Effector memory CD8-positive, alpha-beta T cell (primary cell): ENCODE data around the gene DUS1L.
A peak's percentile ranks its signal among the peaks of the same experiment; 100 is the strongest.

ENCODE experiments used
- ATAC-seq: fragments of 150-1000 bp; cut with Tn5 transposase; replicated peaks from 2 replicates; pipeline ENCODE4 v1.10.0; 2021; ENCODE audit warnings: mild to moderate bottlenecking, moderate library complexity
- DNase-seq, 3 experiments: peaks; one replicate each; pipeline ENCODE4 v3.0.0; 2021
- H3K27ac Mint-ChIP-seq, 2 donors: one replicate each; pipeline ENCODE4 v1.8.0; 2022; ENCODE audit warnings: mild to moderate bottlenecking in 2 of 2, mixed read lengths in 2 of 2, moderate library complexity in 2 of 2
- H3K27me3 Mint-ChIP-seq, 2 donors: one replicate each; pipeline ENCODE4 v1.8.0; 2022; ENCODE audit warnings: mixed read lengths in 2 of 2
- H3K36me3 Mint-ChIP-seq: one replicate; pipeline ENCODE4 v1.8.0; 2022; ENCODE audit warnings: mild to moderate bottlenecking, moderate library complexity, mixed read lengths; ENCODE audit not compliant: insufficient read depth
- H3K4me1 Mint-ChIP-seq, 2 donors: one replicate each; pipeline ENCODE4 v1.8.0; 2022; ENCODE audit warnings: low read depth in 2 of 2, mixed read lengths in 2 of 2
- H3K4me3 Mint-ChIP-seq, 2 donors: one replicate each; pipeline ENCODE4 v1.8.0; 2022; ENCODE audit warnings: mild to moderate bottlenecking in 2 of 2, mixed read lengths in 2 of 2, moderate library complexity in 2 of 2
- H3K9me3 Mint-ChIP-seq, 2 donors: one replicate each; pipeline ENCODE4 v1.8.0; 2022; ENCODE audit warnings: mixed read lengths in 2 of 2

Gene DUS1L

GRCh38 chr17:82097184-82097918 lies 31.7 kb upstream of the DUS1L start:
- Mint-ChIP-seq H3K4me3 (peak overlapping the region; percentile 61 to 63), H3K36me3 (peaks cover 28% of the 10 kb centered on the region), H3K27ac (no peak overlapping the region), H3K4me1 (peaks cover 0 to 11% of the 10 kb centered on the region in 2 donors), H3K27me3 (no peaks in the 10 kb centered on the region), H3K9me3 (no peaks in the 10 kb centered on the region)
- DNase-seq: peak in 1 of 3 experiments; percentile 24
- no peak for ATAC-seq

DNA sequence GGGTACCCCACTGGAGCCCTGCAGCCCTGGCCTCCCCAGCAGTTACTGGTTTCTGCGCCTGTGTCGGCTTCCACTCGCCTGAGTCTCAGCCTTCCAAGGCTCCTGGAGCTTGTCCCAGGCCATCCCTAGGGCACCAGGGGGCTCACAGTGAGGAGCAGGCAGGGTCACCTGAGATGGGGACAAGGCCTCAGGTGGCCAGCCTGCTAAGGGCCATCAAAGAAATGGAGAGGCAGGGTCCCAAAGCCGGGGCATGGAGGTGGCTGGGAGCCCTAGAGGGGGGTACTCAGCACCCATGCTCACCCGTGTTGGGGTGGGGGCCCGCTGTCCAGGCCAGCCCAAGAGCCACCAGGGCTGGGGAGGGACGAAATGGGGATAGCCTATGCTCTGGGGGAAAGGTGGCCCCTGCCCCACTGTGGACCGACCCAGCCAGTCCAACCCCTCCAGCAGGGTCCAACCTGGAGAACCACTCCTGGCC lies 31.1 kb upstream of the DUS1L start:
- Mint-ChIP-seq H3K27me3 (no peaks in the 10 kb centered on the region), H3K4me1 (peaks cover 0 to 11% of the 10 kb centered on the region in 2 donors), H3K36me3 (peaks cover 33% of the 10 kb centered on the region), H3K27ac (no peak overlapping the region), H3K9me3 (no peaks in the 10 kb centered on the region), H3K4me3 (peak overlapping the region; percentile 48 to 51)
- ATAC-seq: no peak
- DNase-seq: no peak

DNA sequence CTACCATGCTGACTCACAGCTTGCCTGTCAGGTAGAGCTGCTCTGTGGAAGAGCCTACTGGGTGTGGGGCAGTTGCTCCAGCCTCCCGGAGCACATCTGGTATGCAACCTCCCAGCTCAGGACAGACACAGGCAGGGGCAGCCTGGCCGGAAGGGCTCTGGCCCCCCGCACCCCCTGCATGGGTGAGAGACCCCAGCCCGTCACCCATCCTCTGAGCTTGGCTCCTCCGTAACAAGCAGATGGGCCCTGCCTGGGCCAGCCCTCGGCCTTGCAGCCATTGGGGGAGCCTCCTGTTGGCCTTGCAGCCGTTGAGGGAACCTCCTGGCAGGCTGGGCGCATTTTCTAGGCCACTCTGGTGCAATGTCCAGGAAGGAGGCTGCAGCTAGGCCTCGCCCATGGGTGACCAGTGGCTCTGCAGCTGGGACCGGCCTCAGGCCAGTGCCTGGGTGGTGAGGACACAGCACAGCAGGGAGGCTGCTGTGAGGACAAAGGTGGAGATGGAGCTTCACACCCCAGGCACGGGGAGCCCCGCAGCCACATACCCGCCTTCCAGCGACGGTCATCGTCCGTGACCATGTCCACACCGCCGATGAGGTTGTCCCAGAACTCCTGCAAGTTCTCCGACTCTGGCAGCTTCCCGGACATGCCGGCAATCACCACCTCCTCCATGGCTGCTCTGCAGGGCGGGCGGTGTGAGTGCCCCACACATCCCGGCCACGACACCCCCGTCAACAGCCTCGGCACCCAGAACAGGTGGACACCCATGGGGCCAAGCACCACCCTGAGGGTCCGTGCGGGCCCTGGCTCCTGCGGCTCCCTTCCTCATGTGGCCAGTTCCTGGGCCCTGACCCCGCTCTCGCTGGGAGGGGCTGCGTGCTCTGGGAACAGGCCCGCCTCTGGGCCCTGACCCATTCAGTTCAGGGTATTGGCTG lies 30.4 kb upstream of the DUS1L start:
- Mint-ChIP-seq H3K4me1 (peaks cover 0 to 11% of the 10 kb centered on the region in 2 donors), H3K9me3 (no peaks in the 10 kb centered on the region), H3K27ac (no peak overlapping the region), H3K36me3 (peaks cover 35% of the 10 kb centered on the region), H3K27me3 (no peaks in the 10 kb centered on the region), H3K4me3 (peak overlapping the region; percentile 48 to 56)
- ATAC-seq (no peak), DNase-seq (no peak)

- no peaks in the 10 kb centered on the region for H3K27me3 Mint-ChIP-seq
- H3K4me1 Mint-ChIP-seq: peaks cover 0 to 11% of the 10 kb centered on the region in 2 donors
- H3K4me3 Mint-ChIP-seq: peak overlapping the region in 1 of 2 donors; percentile 56
- H3K9me3 Mint-ChIP-seq: no peaks in the 10 kb centered on the region
- H3K27ac Mint-ChIP-seq: no peak overlapping the region
- no peak for ATAC-seq
- H3K36me3 Mint-ChIP-seq: peaks cover 39% of the 10 kb centered on the region
- no peak for DNase-seq
Observed at GRCh38 chr17:82094931-82095776, 29.6 kb upstream of the DUS1L start.

GRCh38 chr17:82092995-82093751 lies 27.6 kb upstream of the DUS1L start:
- H3K27me3 Mint-ChIP-seq: no peaks in the 10 kb centered on the region
- peaks cover 0 to 4% of the 10 kb centered on the region in 2 donors for H3K4me1 Mint-ChIP-seq
- no peaks in the 10 kb centered on the region for H3K9me3 Mint-ChIP-seq
- DNase-seq (no peak), ATAC-seq (no peak)
- H3K27ac Mint-ChIP-seq: no peak overlapping the region
- H3K36me3 Mint-ChIP-seq: peaks cover 31% of the 10 kb centered on the region
- H3K4me3 Mint-ChIP-seq: no peak overlapping the region

- no peaks in the 10 kb centered on the region for H3K27me3 Mint-ChIP-seq
- no peak overlapping the region for H3K27ac Mint-ChIP-seq
- H3K4me3 Mint-ChIP-seq: no peak overlapping the region
- DNase-seq (no peak), ATAC-seq (no peak)
- H3K9me3 Mint-ChIP-seq: no peaks in the 10 kb centered on the region
- peaks cover 33% of the 10 kb centered on the region for H3K36me3 Mint-ChIP-seq
- H3K4me1 Mint-ChIP-seq: peaks cover 0 to 4% of the 10 kb centered on the region in 2 donors
Observed at GRCh38 chr17:82092628-82092994, 27.0 kb upstream of the DUS1L start.

DNA sequence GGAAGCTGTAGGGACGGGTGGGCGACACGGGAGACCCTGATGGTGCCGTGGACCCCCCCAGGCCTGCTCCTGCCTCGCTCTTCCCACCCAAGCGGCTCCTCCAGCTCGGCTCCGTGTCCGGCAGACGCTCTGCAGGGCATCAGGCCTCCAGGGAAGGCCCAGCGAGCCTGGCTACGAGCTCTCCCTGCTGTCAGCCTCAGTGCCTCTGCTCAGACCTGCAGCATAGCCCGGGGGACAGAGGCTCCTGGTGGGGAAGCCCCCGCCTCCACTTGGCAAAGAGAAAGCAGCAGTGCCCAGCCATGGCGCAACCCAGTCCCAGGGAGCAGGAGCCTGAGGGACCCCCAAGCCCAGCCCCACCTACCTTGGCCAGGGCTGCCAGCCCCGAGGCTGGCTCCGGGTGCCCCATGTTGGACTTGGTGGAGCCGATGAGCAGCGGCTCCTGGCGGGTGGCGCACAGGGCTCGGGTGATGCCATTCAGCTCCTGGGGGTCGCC lies 26.5 kb upstream of the DUS1L start:
- Mint-ChIP-seq H3K9me3 (no peaks in the 10 kb centered on the region), H3K4me3 (no peak overlapping the region), H3K27ac (no peak overlapping the region), H3K4me1 (peaks cover 0 to 4% of the 10 kb centered on the region in 2 donors), H3K27me3 (no peaks in the 10 kb centered on the region), H3K36me3 (peaks cover 33% of the 10 kb centered on the region)
- DNase-seq (no peak), ATAC-seq (no peak)

GRCh38 chr17:82091264-82092066 lies 25.9 kb upstream of the DUS1L start:
- Mint-ChIP-seq H3K4me1 (peaks cover 0 to 4% of the 10 kb centered on the region in 2 donors), H3K36me3 (peaks cover 32% of the 10 kb centered on the region), H3K27ac (no peak overlapping the region), H3K27me3 (no peaks in the 10 kb centered on the region), H3K4me3 (no peak overlapping the region), H3K9me3 (no peaks in the 10 kb centered on the region)
- no peak for ATAC-seq
- DNase-seq: no peak

DNA sequence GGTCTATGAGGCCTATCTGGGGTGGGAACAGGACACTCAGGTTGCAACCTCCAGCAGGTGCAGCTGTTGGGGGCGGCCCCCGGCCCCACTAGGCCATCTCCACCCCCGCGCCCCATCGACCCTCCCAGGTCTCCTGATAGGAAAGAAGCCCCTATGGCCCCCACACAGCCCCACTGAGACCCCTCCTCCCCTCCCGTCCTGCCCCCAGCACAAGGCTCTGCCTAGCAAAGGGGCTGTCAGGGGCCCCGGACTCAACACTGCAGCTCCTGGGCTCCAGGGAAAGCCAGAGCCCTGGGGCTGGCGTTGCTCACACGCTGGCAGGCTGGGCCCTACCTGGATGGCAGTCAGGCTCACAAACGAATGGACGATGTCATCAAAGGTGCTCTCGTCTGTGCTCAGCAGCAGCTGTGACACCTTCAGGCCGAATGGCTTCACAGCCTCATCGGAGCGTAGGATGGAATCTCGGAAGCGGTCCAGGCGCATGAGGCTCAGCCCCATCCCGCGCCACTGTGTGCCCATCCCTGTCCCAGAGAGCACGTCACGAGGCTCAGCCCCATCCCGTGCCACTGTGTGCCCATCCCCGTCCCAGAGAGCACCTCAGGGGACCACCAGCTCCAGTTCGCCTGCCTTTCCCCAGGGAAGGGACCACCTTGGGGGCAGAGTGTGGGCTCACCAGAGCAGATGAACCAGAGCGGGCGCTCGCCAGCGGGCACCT lies 25.1 kb upstream of the DUS1L start:
- DNase-seq: no peak
- H3K4me1 Mint-ChIP-seq: peaks cover 0 to under 1% of the 10 kb centered on the region in 2 donors
- H3K27me3 Mint-ChIP-seq: no peaks in the 10 kb centered on the region
- ATAC-seq: no peak
- no peaks in the 10 kb centered on the region for H3K9me3 Mint-ChIP-seq
- no peak overlapping the region for H3K4me3 Mint-ChIP-seq
- peaks cover 33% of the 10 kb centered on the region for H3K36me3 Mint-ChIP-seq
- H3K27ac Mint-ChIP-seq: no peak overlapping the region

GRCh38 chr17:82089723-82090548 lies 24.3 kb upstream of the DUS1L start:
- Mint-ChIP-seq H3K36me3 (peaks cover 27% of the 10 kb centered on the region), H3K4me1 (no peaks in the 10 kb centered on the region), H3K27me3 (no peaks in the 10 kb centered on the region), H3K9me3 (no peaks in the 10 kb centered on the region), H3K27ac (no peak overlapping the region), H3K4me3 (no peak overlapping the region)
- no peak for DNase-seq
- no peak for ATAC-seq
